Activated CD8-positive, alpha-beta memory T cell treated with anti-CD3 and anti-CD28 coated beads for 48 hours (primary cell): ENCODE results near the gene PTCH1.

Source experiments
- DNase-seq, 3 experiments: peaks; one replicate each; pipeline ENCODE4 v3.0.0-alpha.2; 2020; ENCODE audit warnings: low read depth in 2 of 3, low spot score in 2 of 3

PTCH1 gene

DNA sequence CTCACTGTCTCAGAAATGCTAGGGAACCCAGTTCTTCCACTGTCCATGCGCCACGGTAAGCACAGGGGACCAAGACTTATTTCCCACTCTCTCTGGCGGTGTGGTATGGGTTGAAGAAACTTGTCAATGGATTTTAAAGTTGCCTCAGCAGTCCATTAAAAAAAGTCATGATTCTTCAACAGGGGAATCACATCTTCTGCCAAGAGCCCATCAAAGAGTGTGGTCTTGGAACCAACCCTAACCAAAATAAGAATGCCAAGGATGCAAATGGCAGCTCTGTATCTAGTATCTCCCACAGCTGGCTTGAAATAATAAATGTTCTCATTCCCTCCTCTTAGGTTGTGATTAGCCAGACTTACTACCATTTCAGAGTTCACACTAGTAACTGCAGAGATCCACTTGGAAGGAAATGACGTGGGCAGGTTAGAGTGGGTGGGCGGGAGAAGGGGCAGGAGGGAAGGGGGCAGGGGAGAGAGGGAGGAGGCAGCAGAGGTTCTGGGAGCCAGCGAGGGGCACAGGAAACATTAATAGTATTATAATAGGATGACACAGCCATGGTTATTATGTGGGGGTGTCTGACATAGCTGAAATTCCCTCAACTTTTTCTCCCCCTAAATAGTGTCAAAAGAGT, 17.6 kb downstream of the PTCH1 start:
- DNase-seq, result no peak

DNA sequence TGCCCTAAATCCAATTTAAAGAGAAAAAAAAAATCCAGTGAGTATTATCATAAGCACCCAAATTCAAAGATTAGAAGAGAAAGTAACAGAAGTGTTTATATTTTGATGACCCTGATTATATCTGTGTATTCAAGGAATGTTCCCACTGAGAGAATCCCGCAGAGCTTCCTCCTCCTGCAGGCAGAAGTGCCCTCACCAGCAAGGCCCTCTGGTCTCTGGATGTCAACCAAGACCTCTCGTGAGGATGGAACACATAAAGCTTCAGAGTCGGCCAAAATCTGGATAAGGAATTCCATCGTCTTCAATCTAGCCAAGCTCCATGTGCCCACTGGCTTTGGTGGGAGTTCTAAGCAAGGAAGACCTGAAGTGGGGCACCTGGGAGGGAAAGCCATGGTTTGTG, 18.1 kb downstream of the PTCH1 start:
- no peak for DNase-seq

DNA sequence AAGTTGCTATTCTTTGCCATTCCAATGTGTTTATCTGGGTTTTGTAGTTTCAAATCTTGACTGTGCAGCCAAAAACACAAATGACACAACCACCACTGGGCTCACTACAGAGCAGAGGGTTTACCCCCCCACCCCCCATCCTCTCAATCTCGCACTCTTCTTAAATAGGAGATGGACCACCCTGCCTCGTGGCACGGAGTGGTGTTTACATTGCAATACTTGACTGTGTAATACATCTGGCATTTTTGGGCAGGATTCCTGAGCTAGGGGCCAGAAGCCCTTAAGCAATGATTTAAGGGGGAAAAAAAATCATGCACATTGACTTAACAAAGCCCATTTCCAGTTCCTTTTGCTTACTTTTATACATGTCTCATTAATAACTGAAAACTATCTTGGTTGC, 19.0 kb downstream of the PTCH1 start:
- DNase-seq, result no peak

DNA sequence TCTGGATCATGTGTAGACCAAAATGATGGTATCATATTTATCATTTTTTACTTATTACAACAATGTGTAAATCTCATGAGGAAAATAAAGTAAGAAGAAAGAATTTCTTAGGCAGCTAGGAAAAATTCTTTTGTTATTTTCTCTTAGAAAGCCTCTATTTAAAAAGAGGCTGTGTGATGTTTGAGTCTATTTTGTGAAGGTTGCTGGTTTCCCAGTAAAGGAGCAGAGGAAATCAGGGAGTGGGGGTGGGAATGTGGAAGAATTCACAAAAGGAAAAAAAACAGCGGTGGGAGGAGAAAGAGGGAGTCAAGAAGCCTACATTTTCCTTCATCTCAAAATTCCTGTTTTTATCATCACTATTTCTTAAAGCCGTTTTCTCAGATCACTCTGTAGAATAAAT, 20.1 kb downstream of the PTCH1 start:
- DNase-seq, result no peak

DNA sequence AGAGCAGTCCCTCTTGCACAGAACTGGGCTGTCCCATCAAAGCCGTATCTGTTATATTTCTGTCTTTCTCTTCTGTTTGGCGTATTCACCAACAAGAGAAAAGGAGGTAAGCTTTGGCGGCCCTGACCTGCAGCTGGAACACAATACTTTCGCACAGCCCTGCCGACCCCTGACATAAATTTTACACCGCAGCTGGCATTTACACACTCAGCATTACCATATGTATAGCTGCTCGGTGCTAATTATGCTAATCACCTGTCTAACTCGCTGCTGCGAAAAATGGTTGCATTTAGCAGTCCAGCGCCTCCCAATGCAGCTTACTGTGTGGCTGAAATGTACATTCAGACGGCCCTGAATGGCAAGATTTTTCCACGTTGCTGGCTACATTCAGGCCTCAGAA, 20.8 kb downstream of the PTCH1 start:
- no peak for DNase-seq

- DNase-seq, result no peak
These were observed 21.2 kb downstream of the PTCH1 start for GRCh38 chr9:95495529-95495928.

- peak in 1 of 3 experiments; percentile 67 for DNase-seq
These were observed 22.1 kb downstream of the PTCH1 start for GRCh38 chr9:95494416-95495371.

GRCh38 chr9:95494022-95494415, 22.8 kb downstream of the PTCH1 start:
- peak in 1 of 3 experiments; percentile 4 for DNase-seq

GRCh38 chr9:95493402-95493801, 23.4 kb downstream of the PTCH1 start:
- no peak for DNase-seq

DNA sequence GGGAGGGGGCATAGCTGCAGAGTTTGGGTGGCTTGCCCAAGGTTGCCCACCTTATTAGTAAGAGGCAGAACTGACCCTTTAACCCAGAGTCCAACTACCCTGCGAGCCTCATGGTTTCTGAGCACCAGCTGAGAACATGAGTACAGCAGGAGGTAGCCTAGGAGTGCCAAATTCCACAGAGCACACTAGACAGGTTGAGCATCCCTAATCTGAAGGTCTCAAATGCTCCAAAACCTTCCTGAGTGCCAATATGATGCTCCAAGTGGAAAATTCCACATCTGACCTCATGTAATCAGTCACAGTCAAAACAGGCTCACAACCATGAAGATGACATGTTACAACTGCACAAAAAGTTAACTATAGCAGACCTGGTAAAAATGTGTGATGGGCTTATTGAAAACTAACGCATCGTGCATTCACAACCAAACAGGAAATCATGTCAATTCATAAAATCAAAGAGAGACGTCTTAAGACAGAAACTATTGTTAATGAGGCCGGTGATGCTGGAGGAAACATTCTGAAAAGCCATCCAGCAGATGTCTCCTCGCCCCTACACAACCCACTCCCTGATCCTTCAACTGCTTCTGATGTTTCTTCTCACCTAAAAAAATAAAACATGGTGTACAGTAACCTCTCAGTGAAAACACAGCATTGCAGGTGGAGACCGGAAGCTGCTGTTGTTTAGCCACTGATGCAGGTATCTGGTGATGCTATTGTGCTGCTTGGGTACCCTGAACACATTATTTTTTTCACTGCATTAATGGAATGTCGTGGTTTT, 25.0 kb downstream of the PTCH1 start:
- no peak for DNase-seq

DNA sequence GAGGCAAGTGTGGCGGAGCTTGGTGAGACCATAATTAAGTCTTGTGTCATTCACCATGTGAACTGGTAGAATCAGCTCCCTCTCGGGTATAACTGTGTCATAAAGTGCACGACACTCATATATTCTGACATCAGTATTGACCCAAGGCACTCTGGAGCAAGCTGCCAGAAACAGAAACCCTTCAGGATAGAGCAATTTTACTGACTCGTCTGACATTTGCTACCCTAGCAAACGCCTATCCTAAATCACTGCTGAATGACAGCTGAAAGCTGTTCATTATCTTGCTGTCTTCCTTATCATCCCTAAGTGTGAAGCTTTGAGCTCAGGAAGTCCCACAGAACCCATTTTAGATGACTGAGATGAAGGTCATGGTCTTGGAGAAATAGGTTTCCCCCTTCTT, 27.8 kb downstream of the PTCH1 start:
- no peak for DNase-seq

DNA sequence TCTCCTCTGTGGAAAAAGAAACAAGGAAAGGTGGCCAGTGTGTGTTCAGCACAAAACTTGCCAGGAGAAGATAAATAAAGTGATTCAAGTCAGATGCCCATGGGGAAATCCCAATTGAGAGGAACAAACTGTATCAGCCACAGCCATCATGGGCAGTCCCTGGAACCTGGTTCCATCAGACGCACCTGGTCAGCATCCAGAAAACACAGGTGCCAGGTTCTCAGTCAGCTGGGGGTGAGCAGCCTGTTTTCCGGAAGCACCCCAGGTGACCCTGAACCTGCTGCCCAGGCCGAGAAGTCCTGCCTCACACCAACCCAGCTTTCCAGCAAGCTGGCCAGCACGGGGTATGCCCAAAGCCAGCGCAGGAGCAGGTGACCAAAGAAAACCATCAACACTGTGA, 30.5 kb downstream of the PTCH1 start:
- DNase-seq, result no peak

DNA sequence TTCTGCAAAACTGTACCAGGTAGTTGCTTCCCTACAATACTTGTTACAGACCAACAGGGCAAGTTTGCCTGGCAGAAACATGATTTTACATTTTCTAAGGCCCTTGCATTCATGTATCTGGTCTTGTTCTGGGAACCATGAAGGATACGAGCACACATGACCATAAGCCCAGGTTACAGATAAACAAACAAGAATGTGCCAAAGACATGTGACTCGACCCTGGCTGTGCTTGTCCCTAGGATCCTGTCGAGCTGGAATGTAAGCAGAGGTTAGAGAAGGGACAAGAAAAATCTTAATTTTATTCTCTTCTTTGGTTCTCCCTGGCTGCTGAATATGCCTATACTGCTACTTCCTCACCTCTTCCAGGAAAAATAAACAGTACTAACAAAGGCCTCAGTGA, 32.5 kb downstream of the PTCH1 start:
- no peak for DNase-seq

DNA sequence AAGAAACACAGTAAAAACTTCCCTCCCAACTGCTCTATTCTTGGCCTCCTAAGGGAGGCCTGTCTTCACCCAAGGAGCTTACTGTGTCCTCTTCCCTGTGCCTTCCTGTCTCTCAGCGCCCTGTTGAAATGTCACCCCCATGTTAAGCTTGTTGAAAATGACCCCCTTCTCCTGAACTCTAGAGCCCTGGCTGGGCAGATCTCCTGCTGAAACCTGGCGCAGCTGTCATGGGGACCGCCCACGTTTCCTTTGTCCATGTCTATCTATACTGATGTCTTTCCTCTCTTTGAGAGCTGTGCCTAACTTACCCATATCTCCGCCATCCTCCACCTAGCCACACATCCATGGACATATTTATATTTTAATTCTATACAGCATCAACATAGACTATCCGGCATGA, 33.3 kb downstream of the PTCH1 start:
- no peak for DNase-seq

DNA sequence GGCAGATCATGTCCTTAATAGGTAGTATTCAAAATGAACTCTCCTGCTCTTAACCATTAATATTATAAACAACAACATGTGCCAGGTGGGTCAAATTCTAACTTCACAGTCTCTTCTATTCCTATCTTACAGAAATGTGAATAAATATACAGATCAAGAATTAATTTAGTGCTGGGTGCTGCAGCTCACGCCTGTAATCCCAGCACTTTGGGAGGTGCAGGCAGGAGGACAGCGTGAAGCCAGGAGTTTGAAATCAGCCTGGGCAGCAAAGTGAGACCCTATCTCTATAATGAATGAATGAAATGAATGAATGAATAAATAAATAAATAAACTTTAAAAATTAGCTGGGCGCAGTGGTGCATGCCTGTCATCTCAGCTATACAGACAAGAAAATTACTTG, 34.1 kb downstream of the PTCH1 start:
- no peak for DNase-seq

- DNase-seq, result no peak
These were observed 35.8 kb downstream of the PTCH1 start for GRCh38 chr9:95481000-95481399.

DNA sequence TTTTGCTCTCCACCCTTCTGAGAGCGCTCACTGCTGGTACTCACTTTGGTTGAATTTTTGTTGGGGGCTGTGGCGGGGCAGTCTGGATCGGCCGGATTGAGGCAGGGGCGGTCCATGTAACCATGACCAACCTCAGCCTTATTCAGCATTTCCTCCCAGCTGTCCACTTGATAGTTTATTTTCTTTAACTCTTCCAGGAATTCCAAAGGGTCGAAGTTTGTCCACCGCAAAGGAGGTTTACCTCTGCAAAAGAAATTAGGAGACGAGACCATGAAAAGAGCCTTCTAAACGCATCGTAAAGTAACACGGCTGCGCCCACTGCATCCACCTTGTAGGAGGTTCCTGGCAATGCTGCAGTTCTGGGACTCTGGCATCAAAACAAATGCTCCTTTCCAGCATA, 36.4 kb downstream of the PTCH1 start:
- DNase-seq, result no peak

- no peak for DNase-seq
These were observed 37.4 kb downstream of the PTCH1 start for GRCh38 chr9:95479330-95479729.

DNA sequence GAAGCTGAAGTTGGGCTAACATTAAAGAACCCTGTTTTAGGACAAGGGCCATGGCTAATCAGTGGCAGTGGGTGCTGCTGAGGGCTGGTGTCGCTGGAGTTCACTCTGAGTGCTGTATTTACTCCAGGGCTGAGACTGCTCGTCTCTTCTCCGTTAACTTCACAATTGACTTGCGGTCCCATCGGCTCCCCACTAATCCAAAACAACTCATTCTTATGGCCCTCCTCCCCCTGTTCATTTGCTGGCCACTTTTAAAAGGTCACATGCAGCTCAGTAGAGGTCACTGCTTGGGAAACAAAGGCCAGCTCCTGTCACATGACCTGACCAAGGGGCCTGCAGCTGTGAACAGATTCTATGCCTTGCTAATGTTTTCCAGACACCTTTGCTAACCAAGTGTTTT, 38.4 kb downstream of the PTCH1 start:
- DNase-seq, result no peak

- no peak for DNase-seq
These were observed 38.9 kb downstream of the PTCH1 start for GRCh38 chr9:95477885-95478284.

DNA sequence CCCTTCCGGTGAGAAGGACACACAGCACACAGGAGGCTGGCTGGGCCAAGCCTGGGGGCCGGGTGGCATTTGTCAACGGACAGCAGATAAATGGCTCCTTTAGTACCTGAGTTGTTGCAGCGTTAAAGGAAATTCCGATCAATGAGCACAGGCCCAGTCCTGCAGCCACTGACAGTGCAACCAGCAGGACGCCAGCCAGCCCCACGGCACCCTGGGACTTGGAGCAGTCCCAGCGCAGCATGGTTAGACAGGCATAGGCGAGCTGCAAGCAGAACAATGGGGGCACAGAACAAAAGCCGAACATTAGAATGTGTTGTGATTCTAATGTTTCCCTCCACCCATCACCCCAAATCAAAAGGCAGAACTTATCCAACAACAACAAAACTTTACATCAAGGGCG, 39.3 kb downstream of the PTCH1 start:
- DNase-seq, result no peak

DNA sequence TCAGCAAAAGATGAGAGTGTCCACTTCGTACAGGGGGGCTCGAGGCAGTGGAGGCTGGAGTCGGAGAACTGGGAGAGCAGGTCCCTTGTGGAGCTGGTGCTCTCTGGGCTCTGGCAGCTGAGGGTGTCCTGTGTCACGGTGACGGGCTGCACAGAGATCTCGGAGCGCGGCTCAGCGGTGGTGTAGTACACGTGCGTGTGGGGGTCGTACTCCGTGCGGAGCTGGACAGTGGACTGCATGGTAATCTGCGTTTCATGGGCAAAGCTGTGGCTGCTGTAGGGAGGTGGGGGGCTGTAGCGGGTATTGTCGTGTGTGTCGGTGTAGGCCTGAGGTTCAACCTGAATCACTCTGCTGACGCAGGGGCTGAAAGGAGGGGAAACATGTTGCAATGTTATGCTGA, 48.0 kb downstream of the PTCH1 start:
- DNase-seq, result no peak
